ENCODE data around the gene HNF1B.

DNA sequence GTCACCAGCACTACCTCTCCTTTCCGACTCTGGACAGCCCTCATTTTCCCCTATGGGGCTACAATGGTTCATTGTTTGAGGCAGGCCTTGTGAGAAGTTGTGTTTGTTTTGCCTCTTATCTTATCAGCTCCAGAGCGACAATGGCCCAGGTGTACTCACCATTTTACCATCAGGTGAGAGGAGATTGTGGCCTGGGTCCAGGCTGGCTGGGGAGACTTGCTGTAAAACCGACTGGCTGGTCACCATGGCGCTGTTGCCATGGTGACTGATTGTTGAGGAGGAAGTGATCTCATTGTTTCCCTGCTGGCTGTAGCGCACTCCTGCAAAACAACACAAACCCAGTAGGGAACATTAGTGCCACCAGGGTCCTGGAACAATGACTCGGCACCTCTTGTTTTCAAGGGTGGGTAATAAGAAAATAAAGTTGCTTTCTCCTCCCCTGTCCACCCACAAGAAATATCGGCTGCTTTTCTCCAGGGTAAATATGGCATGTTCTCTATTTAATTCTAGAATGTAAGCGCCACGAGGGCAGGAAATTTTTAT, 34.4 kb downstream of the HNF1B start:
- TF ChIP-seq POLR2A (IDR thresholded peaks at IDR 0.05) (no peak), EP300 (IDR thresholded peaks at IDR 0.05) (peak in 1 of 4 donors; percentile 20), CTCF (IDR thresholded peaks at IDR 0.05) (peak in 1 of 6 experiments; percentile 40)
